IMR-90 (cell line): ENCODE measurements around the gene CD177. TPM values are rescaled to one million over a fixed set of nuclear protein-coding genes. Genes with fewer than 3 reads are reported as not detected.
A peak's percentile ranks its signal among the peaks of the same experiment; 100 is the strongest.

ENCODE experiments used
- ATAC-seq: fragments of 200-7000 bp; cut with Tn5 transposase; 2 replicates; pipeline ENCODE4 v1.9.1; 2020; ENCODE audit warnings: low read depth, mild to moderate bottlenecking, moderate library complexity
- BruUV-seq: library from RNA; stranded (reverse); fragments of 400-500 nt; replicated peaks from 2 replicates; lab custom pipeline; 2021; lab: Mats Ljungman, UMichigan
- CTCF ChIA-PET: fragments of 300-600 bp; formaldehyde crosslinking; extraction: SDS; loops from one replicate; lab custom pipeline; 2021; ENCODE audit warnings: antibody characterized with exemption; lab: Yijun Ruan, JAX
- POLR2A ChIA-PET: fragments of 300-600 bp; sonication (Branson Sonifier 250); formaldehyde crosslinking; loops from one replicate; lab custom pipeline; 2022; ENCODE audit warnings: antibody characterized with exemption; ENCODE audit not compliant: unreplicated experiment; lab: Charles Lee
- DNase-seq: peaks from one replicate; pipeline ENCODE4 v3.0.0; 2013
- H2AFZ ChIP-seq: replicated peaks from 2 replicates; pipeline ENCODE3; 2013; ENCODE audit warnings: low read length, mild to moderate bottlenecking; ENCODE audit not compliant: poor library complexity
- H2AK5ac ChIP-seq: 2 replicates; pipeline ENCODE4 v1.6.1; 2013; ENCODE audit warnings: low read depth, low read length, inconsistent platforms
- H2AK9ac ChIP-seq: replicated peaks from 2 replicates; pipeline ENCODE3; 2013; ENCODE audit warnings: mild to moderate bottlenecking, low read depth, low read length, moderate library complexity; ENCODE audit not compliant: poor library complexity
- H2BK120ac ChIP-seq: 2 replicates; pipeline ENCODE4 v1.6.1; 2013; ENCODE audit warnings: low read depth, low read length, inconsistent platforms
- H2BK15ac ChIP-seq: 3 replicates; pipeline ENCODE4 v1.6.1; 2013; ENCODE audit warnings: low read depth, low read length, inconsistent platforms
- H2BK20ac ChIP-seq: 2 replicates; pipeline ENCODE4 v1.6.1; 2013; ENCODE audit warnings: low read depth, mild to moderate bottlenecking, inconsistent platforms, low read length, moderate library complexity
- H2BK5ac ChIP-seq: 2 replicates; pipeline ENCODE4 v1.6.1; 2013; ENCODE audit warnings: mild to moderate bottlenecking, low read depth, low read length, inconsistent platforms; ENCODE audit not compliant: poor library complexity, severe bottlenecking
- H3K14ac ChIP-seq: replicated peaks from 2 replicates; pipeline ENCODE4 v1.6.1; 2013; ENCODE audit warnings: low read depth, low read length, inconsistent platforms
- H3K18ac ChIP-seq: 2 replicates; pipeline ENCODE4 v1.6.1; 2013; ENCODE audit warnings: low read depth, low read length, control low read depth
- H3K23ac ChIP-seq: 2 replicates; pipeline ENCODE4 v1.6.1; 2013; ENCODE audit warnings: low read depth, low read length, inconsistent platforms
- H3K27ac ChIP-seq: 2 replicates; pipeline ENCODE4 v1.5.1; 2013; ENCODE audit warnings: mild to moderate bottlenecking, control low read depth, low read length; ENCODE audit not compliant: insufficient read depth
- H3K27me3 ChIP-seq: 2 replicates; pipeline ENCODE4 v1.6.1; 2013; ENCODE audit warnings: low read length; ENCODE audit not compliant: control insufficient read depth, insufficient read depth
- H3K36me3 ChIP-seq: 2 replicates; pipeline ENCODE4 v1.6.1; 2013; ENCODE audit warnings: low read length, mixed read lengths; ENCODE audit not compliant: control insufficient read depth, insufficient read depth
- H3K4ac ChIP-seq: 2 replicates; pipeline ENCODE4 v1.6.1; 2013; ENCODE audit warnings: low read depth, low read length, inconsistent platforms
- H3K4me1 ChIP-seq: 2 replicates; pipeline ENCODE4 v1.6.1; 2013; ENCODE audit warnings: low read length, mixed read lengths; ENCODE audit not compliant: control insufficient read depth, insufficient read depth
- H3K4me2 ChIP-seq: 2 replicates; pipeline ENCODE4 v1.6.1; 2013; ENCODE audit warnings: low read depth, mild to moderate bottlenecking, control low read depth, low read length, moderate library complexity
- H3K4me3 ChIP-seq: 2 replicates; pipeline ENCODE4 v1.5.1; 2013; ENCODE audit warnings: low read depth, mild to moderate bottlenecking, control low read depth, low read length, moderate library complexity; ENCODE audit not compliant: insufficient read depth
- H3K56ac ChIP-seq: 2 replicates; pipeline ENCODE4 v1.6.1; 2013; ENCODE audit warnings: low read length, inconsistent platforms; ENCODE audit not compliant: insufficient read depth; ENCODE audit errors: extremely low read depth
- H3K79me1 ChIP-seq, 2 experiments: 2 replicates each; pipeline ENCODE4 v1.6.1; 2013; ENCODE audit warnings: low read length in 2 of 2, inconsistent platforms in 1 of 2, low read depth in 1 of 2
- H3K9ac ChIP-seq: 2 replicates; pipeline ENCODE4 v1.6.1; 2013; ENCODE audit warnings: low read depth, low read length, control low read depth
- H3K9me1 ChIP-seq: 2 replicates; pipeline ENCODE4 v1.6.1; 2013; ENCODE audit warnings: low read length, inconsistent platforms; ENCODE audit not compliant: insufficient read depth
- H3K9me3 ChIP-seq: 2 replicates; pipeline ENCODE4 v1.6.1; 2013; ENCODE audit warnings: low read length; ENCODE audit not compliant: control insufficient read depth, insufficient read depth
- H4K20me1 ChIP-seq: 2 replicates; pipeline ENCODE4 v1.6.1; 2013; ENCODE audit warnings: low read length, inconsistent platforms; ENCODE audit not compliant: insufficient read depth
- H4K5ac ChIP-seq: 2 replicates; pipeline ENCODE4 v1.6.1; 2013; ENCODE audit warnings: mild to moderate bottlenecking, low read depth, low read length, control low read depth
- H4K8ac ChIP-seq, 2 experiments: 2 replicates each; pipeline ENCODE4 v1.6.1; 2013; ENCODE audit warnings: low read depth in 2 of 2, low read length in 2 of 2, control low read depth in 1 of 2, inconsistent platforms in 1 of 2
- H4K91ac ChIP-seq: 2 replicates; pipeline ENCODE4 v1.6.1; 2013; ENCODE audit warnings: low read depth, low read length, inconsistent platforms; ENCODE audit not compliant: insufficient read depth
- BHLHE40 ChIP-seq: fragments of 150-350 bp; IDR thresholded peaks from 2 replicates; pipeline ENCODE4 v1.6.1; 2016; ENCODE audit warnings: mild to moderate bottlenecking, low read depth, low read length
- CEBPB ChIP-seq: IDR thresholded peaks from 2 replicates; pipeline ENCODE4 v1.6.1; 2012; ENCODE audit warnings: low read depth, low read length, improper control_type of control experiment
- FOS ChIP-seq: fragments of 150-350 bp; IDR thresholded peaks from 2 replicates; pipeline ENCODE4 v1.6.1; 2016; ENCODE audit warnings: low read depth, low read length
- MAFK ChIP-seq: IDR thresholded peaks from 2 replicates; pipeline ENCODE4 v1.6.1; 2012; ENCODE audit warnings: low read depth, low read length, improper control_type of control experiment
- MAZ ChIP-seq: IDR thresholded peaks from 2 replicates; pipeline ENCODE4 v1.6.1; 2012; ENCODE audit warnings: low read depth, mild to moderate bottlenecking, low read length, improper control_type of control experiment, moderate library complexity, borderline replicate concordance
- MXI1 ChIP-seq: IDR thresholded peaks from 2 replicates; pipeline ENCODE4 v1.6.1; 2012; ENCODE audit warnings: low read depth, mild to moderate bottlenecking, low read length, moderate library complexity, borderline replicate concordance
- NFE2L2 ChIP-seq: fragments of 150-350 bp; IDR thresholded peaks from 2 replicates; pipeline ENCODE4 v1.6.1; 2016; ENCODE audit warnings: low read depth, mild to moderate bottlenecking, low read length
- RAD21 ChIP-seq: IDR thresholded peaks from 2 replicates; pipeline ENCODE4 v1.6.1; 2012; ENCODE audit warnings: low read length, improper control_type of control experiment
- RCOR1 ChIP-seq: IDR thresholded peaks from 2 replicates; pipeline ENCODE4 v1.6.1; 2012; ENCODE audit warnings: mild to moderate bottlenecking, low read length, improper control_type of control experiment; ENCODE audit not compliant: insufficient replicate concordance
- RFX5 ChIP-seq: IDR thresholded peaks from 2 replicates; pipeline ENCODE4 v1.8.0; 2012; ENCODE audit warnings: low read depth, mild to moderate bottlenecking, low read length, moderate library complexity
- SMC3 ChIP-seq: fragments of 150-350 bp; IDR thresholded peaks from 2 replicates; pipeline ENCODE4 v1.6.1; 2016; ENCODE audit warnings: low read depth, mild to moderate bottlenecking, antibody characterized with exemption, low read length, moderate library complexity
- WGBS, 2 experiments: methylation state at CpG; one replicate each; pipeline versions ENCODE4 v1.1.5 to v1.1.7; 2013; ENCODE audit warnings: missing lambda C conversion rate in 2 of 2; ENCODE audit not compliant: insufficient read length in 1 of 2; ENCODE audit errors: extremely low coverage in 2 of 2; 5-methylcytosine and 5-hydroxymethylcytosine counted together
- dilution Hi-C: fragments of 300-500 bp; cut with HindIII; formaldehyde crosslinking; loops from one replicate; pipeline ENCODE4 v1.14.3; 2018; ENCODE audit warnings: low sequenced_read_pairs; ENCODE audit not compliant: unreplicated experiment
- in situ Hi-C: fragments of 300-500 bp; cut with MboI; formaldehyde crosslinking; loops from 3 replicates; pipeline ENCODE4 v1.14.3; 2019; ENCODE audit warnings: low sequenced_read_pairs, inconsistent platforms, mixed read lengths
- intact Hi-C: fragments of 100-400 bp; cut with micrococcal nuclease; formaldehyde crosslinking; loops from 2 replicates; pipeline ENCODE4 v1.10.0; 2022
- polyA plus RNA-seq, 3 experiments: library from polyadenylated mRNA; depleted of rRNA; stranded (reverse); fragments of >200 nt; gene quantifications; 2 replicates each; pipeline ENCODE4 v1.2.3, GENCODE V29; 2012; ENCODE audit warnings: low replicate concordance in 1 of 3
- total RNA-seq: library from RNA; depleted of rRNA; stranded (reverse); fragments of >200 nt; gene quantifications from 2 replicates; pipeline ENCODE4 v1.2.3, GENCODE V29; 2012

CD177 gene
- total and polyA plus RNA-seq, 2 of the 4 experiments (the other 2 are of a cell fraction), result 0.14 TPM; not detected in 1

- dilution Hi-C loops, result no loop called here
- Histone ChIP-seq H2AK5ac (no peak overlapping the region), H3K27ac (no peak overlapping the region), H2AK9ac (no peak overlapping the region), H3K9me1 (0 out of 2 replicates have a peak, but pooled peaks cover 5% of the 10 kb centered on the region), H3K18ac (no peak overlapping the region), H2BK15ac (no peak overlapping the region), H4K5ac (no peak overlapping the region), H4K8ac (no peak overlapping the region), H3K56ac (no peak overlapping the region), H2BK5ac (no peak overlapping the region), H4K20me1 (no peaks in the 10 kb centered on the region), H3K4me1 (peaks cover 4% of the 10 kb centered on the region; the same call in 1 of the 2 replicates), H4K91ac (no peak overlapping the region), H3K23ac (no peak overlapping the region), H3K9me3 (no peaks in the 10 kb centered on the region), H3K4me3 (no peak overlapping the region), H3K27me3 (peaks cover 16% of the 10 kb centered on the region), H2BK120ac (no peak overlapping the region), H3K4me2 (0 out of 2 replicates have a peak overlapping the region, but pooled peaks have one; percentile 17), H3K4ac (no peak overlapping the region), H3K36me3 (no peaks in the 10 kb centered on the region), H2BK20ac (no peak overlapping the region), H3K14ac (no peak overlapping the region), H2AFZ (no peak overlapping the region), H3K79me1 (no peaks in the 10 kb centered on the region), H3K9ac (no peak overlapping the region)
- TF ChIP-seq MXI1, result no peak
- no peak for TF ChIP-seq FOS
- no peak for TF ChIP-seq MAZ
- TF ChIP-seq SMC3, result no peak
- no peak for TF ChIP-seq MAFK
- no peak for TF ChIP-seq RAD21
- TF ChIP-seq NFE2L2, result no peak
- no peak for TF ChIP-seq BHLHE40
- TF ChIP-seq CEBPB, result no peak
- TF ChIP-seq RFX5, result no peak
- no peak for TF ChIP-seq RCOR1
- peak; percentile 60 for ATAC-seq
- ChIA-PET POLR2A (no interaction called here), CTCF (no interaction called here)
- peak; percentile 64 for DNase-seq
- intact Hi-C loops, result no loop called here
- no TSS peak for BruUV-seq
- in situ Hi-C loops, result no loop called here
- WGBS, 2 experiments, result no CpG with 5 or more reads among the region's 8 CpGs
Observed at GRCh38 chr19:43362179-43362578, 8.7 kb downstream of the CD177 start.
